OCI-LY3 (cell line): Measurements from ENCODE around the gene SFI1.

Experiments used
- H2AFZ ChIP-seq: fragments of 200-600, 300-600 bp; shearing (Covaris generic); 2 replicates; pipeline ENCODE4 v1.6.0; 2014; ENCODE audit warnings: antibody characterized with exemption, low read depth, low read length
- H3K27ac ChIP-seq: fragments of 200-600, 300-600 bp; sonication (generic); 2 replicates; pipeline ENCODE4 v1.5.1; 2014; ENCODE audit warnings: mild to moderate bottlenecking, low read length, moderate library complexity, mixed read lengths
- H3K27me3 ChIP-seq: fragments of 200-600, 300-600 bp; sonication (generic); 2 replicates; pipeline ENCODE4 v1.6.1; 2014; ENCODE audit warnings: low read depth, low read length, mixed read lengths
- H3K36me3 ChIP-seq: fragments of 200-600, 300-600 bp; sonication (generic); replicated peaks from 2 replicates; pipeline ENCODE3; 2014; ENCODE audit warnings: low read depth, low read length, mixed read lengths
- H3K4me1 ChIP-seq: fragments of 300-600, 200-600 bp; sonication (generic); 2 replicates; pipeline ENCODE4 v1.6.1; 2014; ENCODE audit warnings: low read length, mixed read lengths
- H3K4me2 ChIP-seq: fragments of 200-600, 300-600 bp; sonication (generic); 2 replicates; pipeline ENCODE4 v1.6.1; 2014; ENCODE audit warnings: low read length, mixed read lengths
- H3K4me3 ChIP-seq: fragments of 300-600, 200-600 bp; sonication (generic); 2 replicates; pipeline ENCODE4 v1.5.1; 2014; ENCODE audit warnings: antibody characterized with exemption, mild to moderate bottlenecking, low read length, moderate library complexity
- H3K79me2 ChIP-seq: fragments of 300-600, 200-600 bp; shearing (Covaris generic); 2 replicates; pipeline ENCODE4 v1.6.1; 2014; ENCODE audit warnings: mild to moderate bottlenecking, low read length, mixed read lengths
- H3K9ac ChIP-seq: fragments of 300-600, 200-600 bp; shearing (Covaris generic); 2 replicates; pipeline ENCODE4 v1.6.0; 2014; ENCODE audit warnings: mild to moderate bottlenecking, low read length, moderate library complexity
- H3K9me3 ChIP-seq: fragments of 200-600, 300-600 bp; shearing (Covaris generic); 2 replicates; pipeline ENCODE4 v1.6.1; 2014; ENCODE audit warnings: low read length, mixed read lengths; ENCODE audit not compliant: insufficient read depth
- H4K20me1 ChIP-seq: fragments of 200-600, 300-600 bp; sonication (generic); 2 replicates; pipeline ENCODE4 v1.6.1; 2016; ENCODE audit warnings: low read length, mixed read lengths; ENCODE audit not compliant: insufficient read depth
- EZH2phosphoT487 ChIP-seq: fragments of 200-600 bp; shearing (Covaris generic); IDR thresholded peaks from 2 replicates; pipeline ENCODE4 v1.6.1; 2018; ENCODE audit warnings: antibody characterized with exemption, mixed run types, low read depth
- TF ChIP-seq, protein P1 (sequence below): fragments of 200-600, 300-600 bp; sonication (generic); IDR thresholded peaks from 2 replicates; pipeline ENCODE4 v1.5.1; 2014; ENCODE audit warnings: antibody characterized with exemption, low read length, low read depth

The SFI1 gene

DNA sequence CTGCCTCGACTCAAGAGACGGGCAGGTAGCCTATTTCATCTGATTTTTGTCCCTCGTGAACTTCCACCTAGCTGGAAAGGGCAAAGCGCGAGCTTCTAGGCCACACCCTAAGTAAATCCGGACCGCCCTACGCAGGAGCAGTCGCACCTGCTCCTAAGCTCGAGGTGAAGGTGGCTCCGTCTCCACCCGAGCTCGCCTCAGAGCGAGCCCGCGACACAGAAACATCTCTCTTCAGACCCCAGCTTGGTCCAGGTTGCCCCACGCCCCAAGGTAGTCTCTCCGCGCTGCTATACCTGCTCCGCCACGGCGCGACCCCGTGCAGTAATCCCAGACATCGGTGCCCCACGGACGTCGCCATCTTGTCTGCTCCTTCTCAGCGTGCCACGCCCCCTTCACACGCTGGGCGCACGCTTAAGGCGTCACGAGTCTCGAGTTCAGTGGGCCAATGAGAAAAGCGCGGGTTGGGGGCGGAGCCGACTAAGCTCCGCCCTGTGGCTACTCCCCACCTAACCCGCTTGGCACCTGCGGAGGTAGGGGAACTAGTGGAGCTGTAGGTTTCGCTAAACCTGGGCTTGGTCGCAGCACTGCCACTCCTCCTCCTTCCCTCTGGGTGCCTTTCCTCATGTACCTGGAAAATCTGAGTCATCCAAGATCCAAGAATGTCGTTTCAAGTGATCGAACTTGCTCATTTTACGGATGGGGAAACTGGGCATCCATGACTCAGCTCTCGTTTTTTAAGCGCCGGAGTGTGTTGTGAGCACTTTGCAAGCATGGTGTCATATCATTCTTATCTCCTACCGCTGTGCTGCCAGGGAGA is 165.7 kb downstream of the SFI1 start, which contains the start of gene PISD:
PISD (minus strand) TSS at position 365 of the 817 bp plus-strand sequence; CDS start at position 358, 7 bp downstream.
- TF ChIP-seq EZH2phosphoT487, result no peak
- TF ChIP-seq, protein P1, sequence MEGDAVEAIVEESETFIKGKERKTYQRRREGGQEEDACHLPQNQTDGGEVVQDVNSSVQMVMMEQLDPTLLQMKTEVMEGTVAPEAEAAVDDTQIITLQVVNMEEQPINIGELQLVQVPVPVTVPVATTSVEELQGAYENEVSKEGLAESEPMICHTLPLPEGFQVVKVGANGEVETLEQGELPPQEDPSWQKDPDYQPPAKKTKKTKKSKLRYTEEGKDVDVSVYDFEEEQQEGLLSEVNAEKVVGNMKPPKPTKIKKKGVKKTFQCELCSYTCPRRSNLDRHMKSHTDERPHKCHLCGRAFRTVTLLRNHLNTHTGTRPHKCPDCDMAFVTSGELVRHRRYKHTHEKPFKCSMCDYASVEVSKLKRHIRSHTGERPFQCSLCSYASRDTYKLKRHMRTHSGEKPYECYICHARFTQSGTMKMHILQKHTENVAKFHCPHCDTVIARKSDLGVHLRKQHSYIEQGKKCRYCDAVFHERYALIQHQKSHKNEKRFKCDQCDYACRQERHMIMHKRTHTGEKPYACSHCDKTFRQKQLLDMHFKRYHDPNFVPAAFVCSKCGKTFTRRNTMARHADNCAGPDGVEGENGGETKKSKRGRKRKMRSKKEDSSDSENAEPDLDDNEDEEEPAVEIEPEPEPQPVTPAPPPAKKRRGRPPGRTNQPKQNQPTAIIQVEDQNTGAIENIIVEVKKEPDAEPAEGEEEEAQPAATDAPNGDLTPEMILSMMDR, result no peak
- Histone ChIP-seq H2AFZ (peak within 1 kb of the TSS; percentile 95), H3K9me3 (no peaks in the 10 kb centered on the region), H4K20me1 (peaks cover 18% of the 10 kb centered on the region; the same call in 1 of the 2 replicates), H3K4me3 (peak within 1 kb of the TSS; percentile 90), H3K27ac (peak within 1 kb of the TSS; percentile 84), H3K27me3 (no peaks in the 10 kb centered on the region), H3K4me2 (peak within 1 kb of the TSS; percentile 91), H3K36me3 (no peaks in the 10 kb centered on the region), H3K79me2 (peaks cover 46% of the 10 kb centered on the region), H3K9ac (peak within 1 kb of the TSS; percentile 76), H3K4me1 (peaks cover 19% of the 10 kb centered on the region)

DNA sequence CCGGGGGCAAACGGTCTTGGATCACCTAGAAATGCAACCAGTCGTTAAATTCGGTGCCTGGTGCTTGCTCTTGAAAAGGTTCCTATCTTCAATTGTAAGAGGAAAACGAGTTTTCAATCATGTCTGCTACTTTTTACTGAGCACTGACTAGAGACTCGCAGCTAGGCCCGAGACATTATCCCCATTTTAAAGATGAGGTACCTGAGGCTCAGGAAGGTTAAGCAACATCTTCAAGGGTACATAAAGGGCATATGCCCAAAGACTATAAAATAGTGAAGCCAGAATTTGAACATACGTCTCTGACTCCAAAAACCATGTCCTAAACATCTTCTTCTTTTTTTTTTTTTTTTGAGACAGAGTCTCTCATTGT is 166.3 kb downstream of the SFI1 start:
- H3K79me2 ChIP-seq, result peaks cover 43% of the 10 kb centered on the region
- peak overlapping the region; percentile 95 for H2AFZ ChIP-seq
- H4K20me1 ChIP-seq, result peaks cover 18% of the 10 kb centered on the region; the same call in 1 of the 2 replicates
- no peaks in the 10 kb centered on the region for H3K36me3 ChIP-seq
- no peak for TF ChIP-seq EZH2phosphoT487
- TF ChIP-seq, protein P1, result no peak
- H3K27ac ChIP-seq, result peak overlapping the region; percentile 51
- peak overlapping the region; percentile 90 for H3K4me3 ChIP-seq
- H3K9ac ChIP-seq, result peak overlapping the region; percentile 67
- H3K9me3 ChIP-seq, result no peaks in the 10 kb centered on the region
- no peaks in the 10 kb centered on the region for H3K27me3 ChIP-seq
- peaks cover 19% of the 10 kb centered on the region for H3K4me1 ChIP-seq
- H3K4me2 ChIP-seq, result peak overlapping the region; percentile 89
